ENCODE results near the gene CCR7.

CCR7 gene

DNA sequence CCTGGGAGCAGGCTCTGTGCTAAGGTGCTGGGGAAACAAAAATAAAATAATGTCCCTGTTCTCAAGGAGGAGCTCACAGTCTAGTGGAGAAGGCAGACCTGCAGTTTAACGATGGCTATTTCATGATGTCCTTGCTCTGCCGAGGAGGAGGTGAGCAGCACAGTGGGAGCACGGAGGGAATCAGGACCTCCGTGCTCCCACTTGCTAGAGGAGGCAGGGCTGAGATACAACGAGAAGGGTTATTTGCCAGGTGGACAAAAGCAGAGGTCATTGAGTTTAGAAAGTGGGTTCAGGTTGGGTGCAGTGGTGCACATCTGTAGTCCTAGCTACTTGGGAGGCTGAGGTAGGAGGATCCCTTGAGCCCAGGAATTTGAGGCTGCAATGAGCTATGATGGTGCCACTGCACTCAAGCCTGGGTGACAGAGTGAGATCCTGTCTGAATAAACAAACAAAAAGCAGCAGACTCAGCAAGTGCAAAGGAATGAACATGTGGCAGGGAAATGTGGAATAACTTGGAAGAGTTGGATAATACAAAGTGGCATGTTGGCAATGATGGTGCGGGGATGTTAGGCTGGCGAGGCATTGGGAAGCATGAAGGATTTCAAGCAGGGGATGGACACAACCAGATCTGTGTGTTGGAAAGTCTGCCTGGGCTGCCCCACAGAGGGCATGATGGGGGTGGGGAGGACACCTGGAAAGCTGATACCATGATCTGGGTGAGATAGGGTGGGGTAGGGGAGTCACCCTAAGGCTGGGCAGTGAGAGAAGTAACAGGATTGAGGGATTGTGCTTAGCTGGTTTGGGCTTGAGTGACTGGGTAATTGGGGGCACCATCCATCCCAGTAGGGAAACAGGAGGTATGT lies 51.0 kb downstream of the CCR7 start:
- DNase-seq, result no peak

DNA sequence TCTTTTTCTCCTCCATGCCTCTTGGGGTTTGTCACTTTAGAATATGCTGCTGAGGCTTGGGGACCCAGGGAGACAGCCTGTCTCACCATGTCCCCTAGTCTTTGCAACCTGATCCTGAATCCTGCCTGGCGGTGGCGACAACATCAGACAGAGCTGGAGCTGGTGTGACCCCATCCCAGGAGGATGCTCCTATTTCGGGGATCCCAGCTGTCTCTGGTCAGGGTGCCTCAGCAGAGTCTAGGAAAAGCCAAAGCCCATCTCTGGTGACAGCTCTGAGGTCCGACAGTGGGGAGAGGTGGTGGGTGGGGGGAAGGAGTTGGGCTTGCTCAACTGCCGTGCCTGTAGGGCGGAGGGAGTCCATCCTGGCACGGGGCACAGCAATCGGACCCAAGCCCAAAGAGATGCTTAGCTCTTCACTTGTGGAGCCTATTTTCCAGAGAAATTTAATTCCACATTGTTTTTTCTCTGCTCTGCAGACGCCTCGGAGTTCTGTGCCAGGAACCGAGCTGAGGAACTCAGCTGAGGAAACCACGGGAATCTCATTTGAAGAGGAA lies 53.5 kb downstream of the CCR7 start:
- DNase-seq, result no peak

- DNase-seq, result no peak
These were observed 54.1 kb downstream of the CCR7 start for GRCh38 chr17:40511136-40511535.

GRCh38 chr17:40510328-40510648 lies 55.0 kb downstream of the CCR7 start:
- no peak for DNase-seq

- no peak for DNase-seq
These were observed 55.5 kb downstream of the CCR7 start for GRCh38 chr17:40509626-40510327.

DNA sequence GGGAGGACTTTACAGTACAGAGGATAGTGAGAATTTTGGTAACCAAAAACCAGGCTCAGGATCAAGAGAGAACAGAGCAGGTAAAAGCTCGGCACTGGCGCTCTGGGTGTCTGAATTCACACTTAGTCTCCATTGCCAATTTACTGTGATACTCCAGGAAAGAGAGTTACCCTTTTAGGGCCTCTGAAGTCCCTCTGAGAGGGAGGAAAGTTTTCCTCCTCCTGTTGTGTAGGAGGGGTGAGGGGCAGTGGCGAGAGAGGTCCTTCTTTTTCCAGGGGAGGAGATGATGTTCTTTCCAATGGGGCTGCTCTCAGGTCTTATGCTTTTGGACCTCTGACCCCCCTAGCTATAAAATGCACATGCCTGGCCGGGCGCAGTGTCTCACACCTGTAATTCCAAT lies 58.5 kb downstream of the CCR7 start:
- DNase-seq, result no peak

Data from NCI-H1048 (cell line).